ENCODE results near the gene KLHDC10.
A peak's percentile ranks its signal among the peaks of the same experiment; 100 is the strongest.
"Not testable (repeated sequence)": the region's sequence is repeated elsewhere in the genome, so short reads cannot be mapped to it uniquely, and the experiment has no call there.

The KLHDC10 gene

DNA sequence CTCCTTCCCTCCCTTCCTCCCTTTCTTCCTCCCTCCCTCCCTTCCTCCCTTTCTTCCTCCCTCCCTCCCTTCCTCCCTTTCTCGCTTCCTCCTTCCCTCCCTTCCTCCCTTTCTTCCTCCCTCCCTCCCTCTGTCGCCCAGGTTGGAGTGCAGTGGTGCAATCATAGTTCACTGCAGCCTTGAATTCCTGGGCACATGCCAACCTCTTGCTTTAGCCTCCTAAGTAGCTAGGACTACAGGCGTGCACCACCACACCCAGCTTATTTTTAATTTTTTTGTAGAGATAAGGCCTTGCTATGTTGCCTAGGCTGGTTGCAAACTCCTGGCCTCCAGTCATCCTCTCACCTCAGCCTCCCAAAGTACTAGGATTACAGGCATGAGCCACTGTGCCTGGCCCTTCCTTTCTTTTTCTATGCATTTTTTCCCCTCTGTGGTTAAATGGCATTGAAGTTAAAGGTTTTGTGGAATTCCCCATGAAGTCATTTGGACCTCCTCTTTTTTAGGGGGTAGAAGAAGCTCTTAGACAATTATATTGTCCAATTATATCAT lies 9.6 kb downstream of the KLHDC10 start:
- DNase-seq (ENCODE audit: low spot score), result no peak

DNA sequence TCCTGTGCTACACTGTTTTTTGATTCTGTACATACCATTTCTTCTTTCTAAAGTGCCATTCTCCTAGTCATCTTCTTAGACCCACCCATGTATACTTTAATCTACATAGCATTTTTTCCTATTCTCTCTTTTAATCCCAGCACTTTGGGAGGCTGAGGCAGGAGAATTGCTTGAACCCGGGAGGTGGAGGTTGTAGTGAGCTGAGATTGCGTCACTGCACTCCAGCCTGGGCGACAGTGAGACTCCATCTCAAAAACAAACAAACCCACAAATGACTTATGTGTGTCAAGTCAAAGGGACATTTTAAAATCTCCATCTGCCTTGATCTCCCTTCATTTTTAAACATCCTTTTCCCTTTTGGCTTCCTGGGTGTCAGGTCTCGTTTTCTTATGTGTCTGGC lies 13.2 kb downstream of the KLHDC10 start:
- DNase-seq (ENCODE audit: low spot score), result not testable (repeated sequence)

DNA sequence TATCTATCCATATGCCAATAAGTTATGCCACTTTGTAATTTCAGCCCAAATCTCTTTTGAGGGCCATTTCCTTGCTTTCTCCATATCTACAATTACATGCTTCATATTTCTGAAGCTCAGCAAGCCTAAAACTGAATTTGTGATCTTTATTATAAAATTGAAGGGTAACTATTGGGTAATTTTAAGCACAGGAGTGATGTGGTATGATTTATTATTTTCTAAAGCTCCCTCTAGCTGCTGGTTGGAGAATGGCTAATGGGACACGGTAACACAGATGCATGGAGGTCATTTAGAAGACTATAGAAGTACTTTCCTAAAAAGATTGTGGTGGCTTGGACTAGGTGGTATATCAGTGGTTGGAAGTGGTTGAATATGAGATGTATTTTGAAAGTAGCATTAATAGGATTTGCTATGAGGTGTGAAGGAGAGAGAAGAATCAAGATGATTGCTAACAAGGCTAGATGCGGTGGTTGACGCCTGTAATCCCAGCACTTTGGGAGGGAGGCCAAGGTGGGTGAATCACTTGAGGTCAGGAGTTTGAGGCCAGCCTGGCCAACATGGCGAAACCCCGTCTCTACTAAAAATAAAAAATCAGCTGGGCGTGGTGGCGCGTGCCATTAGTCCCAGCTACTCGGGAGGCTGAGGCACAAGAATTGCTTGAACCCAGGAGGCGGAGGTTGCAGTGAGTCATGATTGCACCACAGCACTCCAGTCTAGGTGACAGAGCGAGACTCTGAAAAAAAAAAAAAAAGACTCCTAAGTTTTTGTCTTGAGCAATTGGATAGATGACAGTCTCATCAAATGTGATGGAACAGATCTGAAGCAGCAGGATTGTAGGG lies 13.9 kb downstream of the KLHDC10 start:
- peak; percentile 18 for DNase-seq (ENCODE audit: low spot score)

DNA sequence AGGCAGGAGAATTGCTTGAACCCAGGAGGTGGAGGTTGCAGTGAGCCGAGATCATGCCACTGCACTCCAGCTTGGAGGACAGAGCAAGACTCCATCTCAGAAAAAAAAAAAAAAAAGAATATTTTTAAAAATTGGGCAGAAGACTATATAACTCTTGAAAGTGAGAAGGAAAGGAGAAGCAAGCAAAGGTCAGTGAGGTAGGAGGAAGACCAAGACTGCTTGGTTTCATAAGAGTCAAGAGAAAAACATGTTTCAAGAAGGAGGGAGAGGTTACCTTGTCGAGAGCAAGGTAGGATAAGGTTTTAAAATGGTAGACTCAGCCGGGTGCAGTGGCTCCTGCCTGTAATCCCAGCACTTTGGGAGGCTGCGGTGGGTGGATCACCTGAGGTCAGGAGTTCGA lies 14.9 kb downstream of the KLHDC10 start:
- DNase-seq (ENCODE audit: low spot score), result not testable (repeated sequence)

DNA sequence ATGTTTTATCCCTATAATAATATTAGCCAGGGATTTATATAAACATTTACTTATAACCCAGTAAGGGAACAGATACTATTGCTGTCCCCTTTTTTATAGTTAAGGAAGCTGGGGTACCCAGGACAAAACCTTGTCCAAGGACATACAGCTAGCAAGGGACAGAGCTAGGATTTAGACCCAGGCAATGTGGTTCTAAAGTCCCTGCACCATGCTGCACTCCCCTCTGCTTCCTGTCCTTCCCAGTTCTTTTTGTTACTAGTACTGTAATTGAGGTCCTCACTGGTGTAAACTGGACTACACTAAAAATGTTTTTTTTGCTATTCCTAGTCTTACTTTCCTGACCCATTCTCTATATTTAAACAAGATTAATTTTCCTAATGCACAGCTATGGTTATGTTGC lies 16.6 kb downstream of the KLHDC10 start:
- no peak for DNase-seq (ENCODE audit: low spot score)

DNA sequence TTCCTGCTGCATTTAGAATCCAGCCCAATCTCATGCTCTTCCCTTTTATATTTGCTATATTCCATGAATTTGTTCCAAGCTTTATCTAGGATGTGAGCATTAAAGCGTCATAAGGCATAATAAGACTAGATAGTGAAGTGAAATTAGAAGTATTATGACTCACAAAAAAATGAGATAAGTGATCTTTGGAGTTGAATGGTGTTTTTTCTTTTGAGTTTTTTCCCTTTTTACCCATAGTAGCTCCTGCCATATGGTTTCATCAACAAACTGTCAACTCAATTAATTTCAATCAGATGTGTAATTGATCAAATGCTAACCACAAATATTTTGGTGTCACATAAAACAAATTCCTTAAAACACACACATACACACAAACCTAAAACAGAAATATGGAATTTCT lies 17.0 kb downstream of the KLHDC10 start:
- no peak for DNase-seq (ENCODE audit: low spot score)

DNA sequence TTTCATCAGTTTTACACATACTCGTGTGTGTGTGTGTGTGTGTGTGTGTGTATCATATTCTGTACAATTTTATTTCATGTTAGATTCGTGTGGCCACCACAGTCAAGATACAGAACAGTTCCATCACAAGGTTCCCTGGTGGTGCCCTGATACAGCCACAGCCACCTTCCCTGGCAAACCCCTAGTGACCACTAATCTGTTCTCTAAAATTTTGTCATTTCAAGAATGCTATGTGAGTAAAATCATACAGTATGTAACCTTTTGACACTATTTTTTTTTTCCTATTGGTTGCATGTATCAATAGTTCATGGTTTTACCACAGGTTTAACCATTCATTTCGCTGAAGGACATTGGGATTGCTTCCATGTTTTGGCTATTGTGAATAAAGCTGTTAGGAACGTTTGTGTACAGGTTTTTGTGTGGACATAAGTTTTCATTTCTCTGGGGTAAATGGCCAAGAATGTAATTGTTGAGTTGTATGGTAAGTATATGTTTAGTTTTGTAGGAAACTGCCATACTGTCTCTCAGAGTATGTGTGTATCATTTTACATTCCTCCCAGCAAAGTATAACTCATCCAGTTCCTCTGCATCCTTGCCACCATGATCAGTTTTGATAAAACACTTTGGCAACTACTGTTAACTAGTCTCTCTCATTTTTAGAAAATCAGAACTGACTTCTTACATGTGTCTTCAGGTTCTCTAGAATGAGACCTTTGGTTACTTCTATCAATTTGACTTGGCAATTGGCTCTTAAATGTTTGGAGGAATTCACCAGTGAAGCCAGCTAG lies 20.6 kb downstream of the KLHDC10 start:
- no peak for DNase-seq (ENCODE audit: low spot score)

DNA sequence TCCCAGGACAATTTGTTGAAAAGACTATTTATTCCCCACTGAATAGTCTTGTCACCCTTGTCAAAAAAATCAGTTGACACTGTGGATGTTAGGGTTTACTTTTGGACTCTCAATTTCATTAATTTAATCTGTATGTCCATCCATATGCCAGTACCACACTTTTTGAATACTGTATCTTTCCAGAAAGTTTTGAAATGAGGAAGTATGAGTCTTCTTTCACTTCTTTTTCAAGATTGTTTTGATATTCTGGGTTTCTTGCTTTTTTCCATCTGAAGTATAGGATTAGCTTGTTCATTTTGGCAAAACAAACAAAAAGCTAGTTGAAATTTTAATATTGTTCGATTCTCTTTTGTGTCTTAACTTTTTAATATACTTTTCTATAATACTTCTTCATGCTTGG lies 21.7 kb downstream of the KLHDC10 start:
- DNase-seq (ENCODE audit: low spot score), result no peak

DNA sequence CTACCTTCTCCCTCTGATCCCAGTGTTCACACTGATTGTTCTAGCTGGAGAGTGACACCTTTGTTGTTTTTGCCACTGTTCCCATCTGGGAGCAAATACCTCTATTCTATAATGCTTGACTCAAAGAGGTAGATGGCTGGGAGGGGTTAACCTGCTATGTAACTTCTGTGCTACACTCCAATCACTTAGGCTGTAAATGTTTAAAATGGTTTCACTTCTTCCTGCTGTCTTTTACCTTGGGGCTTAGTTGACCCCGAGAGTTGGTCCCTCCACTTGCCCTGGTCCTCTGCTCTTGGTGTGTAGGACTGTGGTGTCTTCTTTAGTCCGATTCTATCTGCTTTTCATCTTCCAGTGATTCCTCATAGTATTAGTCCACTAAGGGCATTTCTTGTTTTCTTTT lies 22.3 kb downstream of the KLHDC10 start:
- DNase-seq (ENCODE audit: low spot score), result no peak

DNA sequence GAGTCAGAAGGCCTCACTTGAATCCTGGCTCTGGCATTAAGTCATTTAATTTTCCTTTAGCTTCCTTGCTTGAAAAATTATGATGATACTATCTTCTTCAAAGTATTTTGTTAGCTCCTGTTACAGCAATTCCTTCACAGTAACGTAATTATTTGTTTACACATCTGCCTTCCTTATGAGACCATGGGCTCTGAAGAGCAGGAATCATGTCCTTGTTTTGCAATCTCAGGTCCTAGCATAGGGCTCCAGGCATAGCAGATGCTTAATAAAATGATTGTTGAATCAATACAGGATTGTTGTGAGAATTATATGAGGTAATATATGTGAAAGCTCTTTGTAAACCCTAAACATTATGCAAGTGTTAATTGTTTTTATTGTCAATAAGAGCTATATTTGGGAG lies 25.5 kb downstream of the KLHDC10 start:
- DNase-seq (ENCODE audit: low spot score), result no peak

DNA sequence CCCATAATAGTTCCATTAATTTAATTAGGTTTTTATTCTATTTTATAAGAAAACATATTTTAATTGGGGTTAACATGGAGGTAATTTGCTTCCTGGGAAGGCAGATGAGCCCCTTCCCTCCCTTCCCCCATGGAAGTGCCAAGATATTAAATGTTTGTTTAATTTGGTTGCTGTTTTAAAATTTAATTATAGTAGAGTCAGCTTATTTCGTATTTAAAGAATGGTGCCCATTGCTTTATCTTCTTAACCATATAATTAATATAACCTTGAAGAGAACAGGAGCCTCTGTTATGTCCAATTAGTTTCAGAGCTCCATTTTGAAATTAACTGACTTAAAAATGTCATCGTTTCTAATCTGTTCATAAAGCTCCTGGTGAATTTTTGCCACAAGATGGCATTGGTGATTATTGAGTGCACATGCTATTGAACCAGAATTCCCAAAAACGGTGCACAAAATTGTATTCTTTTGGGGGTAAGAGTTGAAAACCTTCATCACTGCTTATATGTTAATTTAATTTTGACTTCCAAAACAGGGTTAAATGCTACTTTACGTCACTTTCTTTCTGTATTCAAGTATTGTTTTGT lies 26.0 kb downstream of the KLHDC10 start:
- DNase-seq (ENCODE audit: low spot score), result no peak

DNA sequence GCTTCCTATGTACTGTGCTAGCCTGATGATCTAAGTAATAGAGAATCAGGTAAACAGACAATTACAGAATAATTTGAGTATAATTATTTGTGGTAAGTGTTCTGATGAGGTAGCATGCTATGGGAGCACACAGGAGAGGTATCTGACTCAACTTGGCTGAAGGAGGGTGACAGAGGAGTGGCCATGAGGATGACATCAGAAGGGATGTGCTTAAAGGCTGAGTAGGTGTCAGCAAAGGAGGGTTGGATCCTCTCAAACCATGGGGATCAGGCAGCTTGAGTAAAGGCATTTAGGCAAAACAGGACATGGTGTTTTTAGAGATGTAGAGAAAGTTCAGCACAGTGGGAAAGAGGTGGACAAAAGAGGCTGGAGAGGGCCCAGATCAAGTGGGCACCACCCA lies 29.0 kb downstream of the KLHDC10 start:
- DNase-seq (ENCODE audit: low spot score), result no peak

DNA sequence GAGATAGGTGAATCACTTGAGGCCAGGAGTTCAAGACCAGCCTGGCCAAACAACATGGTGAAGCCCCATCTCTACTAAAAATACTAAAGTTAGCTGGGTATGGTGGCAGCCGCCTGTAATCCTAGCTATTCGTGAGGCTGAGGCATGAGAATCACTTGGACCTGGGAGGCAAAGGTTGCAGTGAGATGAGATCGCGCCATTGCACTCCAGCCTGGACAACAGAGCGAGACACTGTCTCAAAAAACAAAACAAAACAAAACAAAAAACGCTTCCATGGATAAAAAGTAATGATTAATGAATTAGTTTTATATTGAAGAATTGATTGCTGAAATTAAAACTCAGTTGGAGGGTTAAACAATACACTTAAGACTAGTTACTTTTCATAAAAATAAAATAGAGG lies 32.3 kb downstream of the KLHDC10 start:
- no peak for DNase-seq (ENCODE audit: low spot score)

DNA sequence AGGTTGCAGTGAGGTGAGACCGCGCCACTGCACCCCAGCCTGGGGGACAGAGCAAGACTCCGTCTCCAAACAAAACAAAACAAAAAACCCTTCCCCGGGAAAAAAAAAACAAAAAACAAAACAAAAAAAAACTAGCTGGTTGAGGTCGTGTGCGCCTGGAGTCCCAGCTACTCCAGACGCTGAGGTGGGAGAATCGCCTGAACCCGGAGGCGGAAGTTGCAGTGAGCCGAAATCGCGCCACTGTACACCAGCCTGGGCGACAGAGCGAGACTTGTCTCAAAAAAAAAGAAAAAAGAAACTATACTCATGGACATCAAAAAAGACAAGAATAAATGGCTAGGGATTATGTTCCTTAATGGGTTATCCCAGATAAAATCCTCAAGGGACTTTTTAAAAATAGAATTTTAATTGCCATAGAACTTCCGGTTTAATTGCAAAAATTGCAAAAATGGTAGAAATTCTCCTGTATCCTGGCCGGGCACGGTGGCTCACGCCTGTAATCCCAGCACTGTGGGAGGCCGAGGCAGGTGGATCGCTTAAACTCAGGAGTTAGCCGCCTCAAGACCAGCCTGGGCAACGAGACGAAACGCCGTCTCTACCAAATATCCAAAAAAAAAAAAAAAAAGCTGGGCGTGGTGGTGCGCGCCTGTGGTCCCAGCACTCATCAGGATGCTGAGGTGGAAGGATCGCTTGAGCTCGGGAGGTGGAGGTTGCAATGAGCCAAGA lies 37.8 kb downstream of the KLHDC10 start:
- no peak for DNase-seq (ENCODE audit: low spot score)

DNA sequence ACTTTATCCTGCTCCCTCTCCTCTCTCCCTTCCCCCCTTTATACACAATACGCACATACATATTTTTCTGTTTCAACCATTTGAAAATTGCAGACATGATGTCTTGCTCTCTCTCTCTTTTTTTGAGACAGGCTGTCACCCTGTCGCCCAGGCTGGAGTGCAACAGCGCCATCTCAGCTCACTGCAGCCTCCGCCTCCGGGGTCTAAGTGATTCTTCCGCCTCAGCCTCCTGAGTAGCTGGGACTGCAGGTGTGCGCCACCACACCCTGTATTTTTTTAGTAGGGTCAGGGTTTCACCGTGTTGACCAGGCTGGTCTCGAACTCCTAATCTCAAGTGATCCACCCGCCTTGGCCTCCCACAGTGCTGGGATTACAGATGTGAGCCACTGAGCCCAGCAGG lies 38.5 kb downstream of the KLHDC10 start:
- DNase-seq (ENCODE audit: low spot score), result no peak

DNA sequence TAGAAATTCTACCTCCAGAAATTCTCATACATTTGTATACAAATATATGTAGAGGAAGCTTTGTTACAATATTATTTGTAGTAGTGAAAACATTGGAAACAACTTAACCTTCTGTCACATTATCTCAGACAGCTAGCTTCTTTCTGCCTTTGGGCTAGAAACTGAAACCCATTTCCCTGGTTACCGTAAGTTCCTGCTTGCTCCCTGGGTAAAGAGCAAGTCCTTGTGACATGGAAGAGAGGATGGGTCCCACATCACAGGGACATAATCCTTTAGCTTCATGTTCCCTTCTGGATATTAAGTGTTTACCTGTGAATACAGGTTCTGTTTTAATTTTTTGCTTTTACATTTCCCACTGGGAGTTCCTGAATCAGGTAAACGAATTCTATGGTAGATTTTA lies 41.8 kb downstream of the KLHDC10 start:
- DNase-seq (ENCODE audit: low spot score), result no peak

DNA sequence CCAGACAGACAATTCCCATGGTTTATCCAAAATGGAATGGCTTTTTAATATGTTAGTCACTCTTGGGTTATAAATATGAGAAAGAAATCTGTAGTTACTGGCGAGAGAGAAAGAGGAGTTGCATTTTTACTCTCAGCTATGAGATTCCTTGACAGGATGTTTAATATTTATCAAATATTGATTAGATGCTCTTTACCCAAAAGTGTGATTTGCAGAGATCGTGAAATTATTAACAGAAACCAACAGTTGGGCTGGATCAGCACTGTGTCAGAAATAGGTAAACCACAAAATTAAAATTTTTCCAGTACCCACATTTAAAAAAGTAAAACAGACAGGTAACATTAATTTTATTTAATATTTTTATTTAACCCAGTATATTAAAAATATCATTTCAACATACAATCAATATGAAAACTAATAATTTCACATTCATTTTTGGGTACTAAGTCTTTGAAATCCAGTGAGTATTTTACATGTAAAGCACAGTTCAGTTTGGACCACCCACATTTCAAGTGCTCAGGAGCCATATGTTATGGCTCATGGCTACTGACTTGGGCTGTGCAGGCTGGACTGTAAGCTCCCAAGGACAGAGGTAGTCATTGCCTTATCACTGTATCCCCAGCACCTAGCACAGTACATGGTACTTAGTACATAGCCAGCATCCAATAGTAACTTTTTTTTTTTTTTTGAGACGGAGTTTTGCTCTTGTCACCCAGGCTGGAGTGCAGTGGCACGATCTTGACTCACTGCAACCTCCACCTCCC lies 42.5 kb downstream of the KLHDC10 start:
- DNase-seq (ENCODE audit: low spot score), result no peak

DNA sequence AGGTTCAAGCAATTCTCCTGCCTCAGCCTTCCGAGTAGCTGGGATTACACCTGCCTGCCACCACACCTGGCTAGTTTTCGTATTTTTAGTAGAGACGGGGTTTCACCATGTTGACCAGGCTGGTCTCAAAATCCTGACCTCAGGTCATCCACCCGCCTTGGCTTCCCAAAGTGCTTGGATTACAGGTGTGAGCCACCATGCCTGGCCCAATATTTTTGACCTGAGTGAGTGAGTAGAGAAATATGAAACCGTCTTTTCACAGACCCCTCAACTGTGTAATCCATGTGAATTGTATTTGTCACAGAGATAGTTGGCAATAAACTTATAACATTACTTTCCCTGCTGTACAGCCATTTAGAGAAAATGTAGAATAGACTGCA lies 43.1 kb downstream of the KLHDC10 start:
- not testable (repeated sequence) for DNase-seq (ENCODE audit: low spot score)

DNA sequence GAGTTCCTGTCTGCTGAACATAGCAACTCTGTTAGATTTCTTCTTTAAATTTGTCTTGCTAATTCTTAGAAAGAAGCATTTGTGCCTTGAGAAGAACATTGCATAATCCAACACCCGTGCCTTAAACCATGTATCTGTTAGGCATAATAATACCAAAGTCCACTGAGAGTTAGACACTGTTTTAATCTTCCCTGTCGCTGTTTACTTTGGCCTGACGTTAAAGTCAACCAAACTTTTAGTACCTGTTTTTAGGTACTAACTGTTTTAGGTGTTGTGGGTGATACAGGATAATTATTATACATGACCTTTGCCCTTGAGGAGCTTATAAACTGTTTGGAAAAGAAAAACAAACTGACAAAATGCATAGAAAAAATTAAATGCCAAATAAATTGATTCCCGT lies 43.6 kb downstream of the KLHDC10 start:
- DNase-seq (ENCODE audit: low spot score), result no peak

DNA sequence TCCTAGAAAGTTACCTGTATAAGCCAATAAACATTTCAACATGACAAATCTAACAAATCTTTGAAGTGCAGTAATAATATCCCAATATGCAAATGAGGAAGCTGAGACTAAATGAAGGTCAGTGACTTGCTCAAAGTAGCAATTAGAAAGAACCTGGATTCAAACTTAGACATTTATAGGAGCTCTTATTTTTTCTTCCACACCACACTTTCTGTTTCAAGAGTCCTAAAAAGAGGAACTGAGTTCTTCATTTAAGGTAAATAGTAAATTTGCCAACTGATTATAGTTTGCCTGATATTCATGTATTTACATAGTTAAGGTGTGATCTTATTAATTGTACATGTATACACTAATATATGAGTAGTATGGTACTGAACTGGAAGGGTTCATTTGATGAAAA lies 44.0 kb downstream of the KLHDC10 start:
- DNase-seq (ENCODE audit: low spot score), result no peak

DNA sequence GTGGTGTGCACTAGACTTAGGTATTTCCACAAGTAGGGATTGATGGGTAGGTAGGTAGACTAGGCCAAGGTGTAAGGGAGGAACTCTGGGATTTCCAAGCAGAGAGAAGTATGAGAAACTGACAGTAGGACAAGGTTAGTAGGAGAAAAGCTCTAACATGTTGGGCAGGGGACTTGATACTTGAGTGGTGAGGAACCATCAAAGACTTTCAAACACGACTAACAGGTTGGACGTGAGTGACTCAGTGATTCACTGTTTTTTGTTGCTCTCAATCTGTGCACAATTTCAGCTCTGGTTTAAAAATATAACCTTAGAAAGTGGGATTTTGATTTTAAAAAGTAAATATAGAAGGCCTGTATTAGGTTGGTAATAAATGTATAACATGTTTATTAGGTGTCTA lies 44.4 kb downstream of the KLHDC10 start:
- DNase-seq (ENCODE audit: low spot score), result no peak
